Measurements from ENCODE around the gene CEP112. TPM values are rescaled to one million over a fixed set of nuclear protein-coding genes. Genes with fewer than 3 reads are reported as not detected.

Gene CEP112
- total RNA-seq, 2 experiments from 2014 or later: 1.2 to 1.5 TPM

GRCh38 chr17:65626451-65626850 is 565.5 kb downstream of the CEP112 start:
- intact Hi-C loops (cut with micrococcal nuclease): no loop called here
- TF ChIP-seq CTCF (IDR thresholded peaks at IDR 0.05): no peak
- Mint-ChIP-seq H3K4me1 (ENCODE audit: low read depth) (no peaks in the 10 kb centered on the region), H3K27ac (no peak overlapping the region), H3K9me3 (no peaks in the 10 kb centered on the region), H3K4me3 (no peak overlapping the region), H3K36me3 (ENCODE audit: low read depth) (no peaks in the 10 kb centered on the region), H3K27me3 (no peaks in the 10 kb centered on the region)
- ChIA-PET POLR2A (no interaction called here), CTCF (no interaction called here)
- no peak for ATAC-seq
- no peak for DNase-seq

DNA sequence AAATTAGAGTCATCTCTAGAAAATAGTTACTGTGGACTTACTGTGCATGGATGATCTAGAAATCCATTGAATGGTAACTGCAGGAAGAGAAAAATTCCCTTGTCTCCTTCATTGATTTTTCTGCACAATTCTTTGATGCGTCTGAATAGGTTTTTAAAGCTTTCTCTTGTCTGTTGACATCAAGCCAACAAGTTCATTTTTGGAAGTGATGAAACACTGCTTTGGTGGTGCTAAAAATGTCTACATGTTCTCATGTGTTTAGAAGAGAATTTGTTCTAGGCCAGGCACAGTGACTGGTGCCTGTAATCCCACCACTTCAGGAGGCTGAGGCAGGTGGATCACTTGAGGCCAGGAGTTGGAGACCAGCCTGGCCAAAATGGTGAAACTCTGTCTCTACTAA is 573.4 kb downstream of the CEP112 start:
- TF ChIP-seq CTCF (IDR thresholded peaks at IDR 0.05): no peak
- ATAC-seq (no peak), DNase-seq (no peak)
- CTCF ChIA-PET: no interaction called here
- POLR2A ChIA-PET: no interaction called here
- no peaks in the 10 kb centered on the region for H3K27me3 Mint-ChIP-seq
- H3K36me3 Mint-ChIP-seq (ENCODE audit: low read depth): no peaks in the 10 kb centered on the region
- H3K27ac Mint-ChIP-seq: no peak overlapping the region
- H3K4me3 Mint-ChIP-seq: no peak overlapping the region
- intact Hi-C loops (cut with micrococcal nuclease): no loop called here
- H3K9me3 Mint-ChIP-seq: no peaks in the 10 kb centered on the region
- H3K4me1 Mint-ChIP-seq (ENCODE audit: low read depth): no peaks in the 10 kb centered on the region

- DNase-seq (no peak), ATAC-seq (no peak)
- intact Hi-C loops (cut with micrococcal nuclease): no loop called here
- ChIA-PET POLR2A (no interaction called here), CTCF (no interaction called here)
- no peaks in the 10 kb centered on the region for H3K9me3 Mint-ChIP-seq
- no peaks in the 10 kb centered on the region for H3K36me3 Mint-ChIP-seq (ENCODE audit: low read depth)
- no peaks in the 10 kb centered on the region for H3K27me3 Mint-ChIP-seq
- H3K4me1 Mint-ChIP-seq (ENCODE audit: low read depth): no peaks in the 10 kb centered on the region
- no peak for TF ChIP-seq CTCF (IDR thresholded peaks at IDR 0.05)
- H3K27ac Mint-ChIP-seq: no peak overlapping the region
- H3K4me3 Mint-ChIP-seq: no peak overlapping the region
These were observed 574.4 kb downstream of the CEP112 start for GRCh38 chr17:65617496-65617895.

GRCh38 chr17:65609749-65610148 is 582.2 kb downstream of the CEP112 start:
- no peaks in the 10 kb centered on the region for H3K4me1 Mint-ChIP-seq (ENCODE audit: low read depth)
- H3K9me3 Mint-ChIP-seq: no peaks in the 10 kb centered on the region
- DNase-seq: no peak
- no peak overlapping the region for H3K4me3 Mint-ChIP-seq
- H3K36me3 Mint-ChIP-seq (ENCODE audit: low read depth): no peaks in the 10 kb centered on the region
- H3K27me3 Mint-ChIP-seq: no peaks in the 10 kb centered on the region
- intact Hi-C loops (cut with micrococcal nuclease): no loop called here
- TF ChIP-seq CTCF (IDR thresholded peaks at IDR 0.05): no peak
- POLR2A ChIA-PET: no interaction called here
- ATAC-seq: no peak
- CTCF ChIA-PET: no interaction called here
- H3K27ac Mint-ChIP-seq: no peak overlapping the region

- H3K27me3 Mint-ChIP-seq: no peaks in the 10 kb centered on the region
- DNase-seq (no peak), ATAC-seq (no peak)
- H3K27ac Mint-ChIP-seq: no peak overlapping the region
- no peaks in the 10 kb centered on the region for H3K36me3 Mint-ChIP-seq (ENCODE audit: low read depth)
- CTCF ChIA-PET: interaction anchor here (0.9 kb wide), 1 partner anchor 15 kb away, joined by 3 read pairs; no protein-coding TSS in a partner anchor
- H3K4me3 Mint-ChIP-seq: no peak overlapping the region
- intact Hi-C loops (cut with micrococcal nuclease): no loop called here
- no peaks in the 10 kb centered on the region for H3K9me3 Mint-ChIP-seq
- POLR2A ChIA-PET: no interaction called here
- no peaks in the 10 kb centered on the region for H3K4me1 Mint-ChIP-seq (ENCODE audit: low read depth)
- TF ChIP-seq CTCF (IDR thresholded peaks at IDR 0.05): no peak
These were observed 582.6 kb downstream of the CEP112 start for GRCh38 chr17:65609286-65609685.

Measured in activated CD8-positive, alpha-beta T cell treated with anti-CD3 and anti-CD28 coated beads for 36 hours (primary cell).